Stimulated activated memory B cell treated with anti-CD40 and anti-IgM and Interleukin-4, amounts not matched to agents 10 μg/mL and 1 μg/mL and 100 μg/mL, for 72 hours (primary cell): ENCODE results near the gene SCN7A.
"Not testable (repeated sequence)": the region's sequence is repeated elsewhere in the genome, so short reads cannot be mapped to it uniquely, and the experiment has no call there.

ENCODE experiments used
- ATAC-seq: fragments of 150-1000 bp; cut with Tn5 transposase; 2 replicates; pipeline ENCODE4 v1.10.0; 2021
- H3K27ac Mint-ChIP-seq: one replicate; pipeline ENCODE4 v1.8.0; 2022; ENCODE audit warnings: mild to moderate bottlenecking, mixed read lengths
- H3K27me3 Mint-ChIP-seq: one replicate; pipeline ENCODE4 v1.8.0; 2022; ENCODE audit warnings: mixed read lengths
- H3K36me3 Mint-ChIP-seq: one replicate; pipeline ENCODE4 v1.8.0; 2022; ENCODE audit warnings: mixed read lengths
- H3K4me1 Mint-ChIP-seq: one replicate; pipeline ENCODE4 v1.8.0; 2022; ENCODE audit warnings: mixed read lengths
- H3K4me3 Mint-ChIP-seq: one replicate; pipeline ENCODE4 v1.8.0; 2022; ENCODE audit warnings: mild to moderate bottlenecking, moderate library complexity, mixed read lengths
- H3K9me3 Mint-ChIP-seq: one replicate; pipeline ENCODE4 v1.8.0; 2022; ENCODE audit warnings: mixed read lengths

The SCN7A gene

DNA sequence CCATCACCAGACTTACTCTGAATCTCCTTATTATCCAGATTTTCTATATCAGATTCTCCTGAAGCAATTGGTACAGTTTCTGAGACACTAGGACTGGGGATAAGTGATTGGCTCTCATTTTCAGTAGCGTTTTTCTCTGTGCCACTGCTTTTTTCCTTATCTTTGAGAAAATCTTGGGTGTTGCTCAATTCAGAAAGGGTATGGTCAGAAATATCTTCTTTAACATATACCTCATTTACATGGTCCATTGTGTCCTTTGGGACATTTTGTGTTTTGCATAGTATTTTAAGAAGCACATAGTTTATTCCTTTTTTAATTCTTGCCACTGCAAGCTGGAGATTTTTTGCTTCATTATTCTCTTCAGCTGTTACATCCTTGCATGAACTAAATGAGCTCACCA is 61.7 kb downstream of the SCN7A start:
- Mint-ChIP-seq H3K9me3 (no peaks in the 10 kb centered on the region), H3K27me3 (no peaks in the 10 kb centered on the region), H3K27ac (no peak overlapping the region), H3K4me1 (no peaks in the 10 kb centered on the region), H3K4me3 (no peak overlapping the region), H3K36me3 (no peaks in the 10 kb centered on the region)
- ATAC-seq: no peak

DNA sequence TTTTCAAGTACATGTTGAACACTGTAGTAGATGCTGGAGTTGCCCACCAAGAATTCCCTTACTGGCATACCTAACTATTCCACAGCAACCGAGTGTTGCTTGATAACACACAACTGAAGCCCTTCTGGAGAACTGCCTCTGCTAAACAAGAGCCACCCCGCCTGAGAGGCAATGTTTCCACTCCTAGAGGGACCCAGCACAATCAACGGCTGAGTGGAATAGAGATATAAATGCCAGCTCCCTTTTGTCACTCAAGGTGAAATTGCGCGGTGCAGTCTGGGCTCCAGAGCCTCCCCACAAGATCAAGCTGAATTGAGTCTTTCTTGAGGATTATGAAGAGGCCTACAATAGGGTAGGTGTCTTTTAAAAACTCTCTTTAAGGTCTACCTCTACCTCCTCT is 69.2 kb downstream of the SCN7A start:
- Mint-ChIP-seq H3K4me3 (no peak overlapping the region), H3K27me3 (no peaks in the 10 kb centered on the region), H3K27ac (no peak overlapping the region), H3K4me1 (no peaks in the 10 kb centered on the region), H3K36me3 (no peaks in the 10 kb centered on the region), H3K9me3 (no peaks in the 10 kb centered on the region)
- no peak for ATAC-seq

DNA sequence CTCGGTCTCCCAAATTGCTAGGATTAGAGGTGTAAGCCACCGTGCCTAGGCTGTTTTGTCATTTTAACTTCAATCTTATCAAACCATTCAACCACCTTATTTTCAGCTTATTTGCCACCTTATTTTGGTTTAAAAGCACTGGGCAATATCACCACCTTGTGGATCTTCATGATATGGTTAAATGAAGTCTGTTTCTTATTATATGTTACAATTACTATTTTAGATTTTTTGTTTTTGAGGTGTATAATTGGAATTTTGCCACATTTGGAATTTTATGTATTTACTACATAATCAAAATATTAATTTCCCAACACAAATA is 74.5 kb downstream of the SCN7A start:
- no peak overlapping the region for H3K27ac Mint-ChIP-seq
- H3K27me3 Mint-ChIP-seq: no peaks in the 10 kb centered on the region
- ATAC-seq: no peak
- no peak overlapping the region for H3K4me3 Mint-ChIP-seq
- no peaks in the 10 kb centered on the region for H3K36me3 Mint-ChIP-seq
- peaks cover 3% of the 10 kb centered on the region for H3K9me3 Mint-ChIP-seq
- H3K4me1 Mint-ChIP-seq: no peaks in the 10 kb centered on the region

DNA sequence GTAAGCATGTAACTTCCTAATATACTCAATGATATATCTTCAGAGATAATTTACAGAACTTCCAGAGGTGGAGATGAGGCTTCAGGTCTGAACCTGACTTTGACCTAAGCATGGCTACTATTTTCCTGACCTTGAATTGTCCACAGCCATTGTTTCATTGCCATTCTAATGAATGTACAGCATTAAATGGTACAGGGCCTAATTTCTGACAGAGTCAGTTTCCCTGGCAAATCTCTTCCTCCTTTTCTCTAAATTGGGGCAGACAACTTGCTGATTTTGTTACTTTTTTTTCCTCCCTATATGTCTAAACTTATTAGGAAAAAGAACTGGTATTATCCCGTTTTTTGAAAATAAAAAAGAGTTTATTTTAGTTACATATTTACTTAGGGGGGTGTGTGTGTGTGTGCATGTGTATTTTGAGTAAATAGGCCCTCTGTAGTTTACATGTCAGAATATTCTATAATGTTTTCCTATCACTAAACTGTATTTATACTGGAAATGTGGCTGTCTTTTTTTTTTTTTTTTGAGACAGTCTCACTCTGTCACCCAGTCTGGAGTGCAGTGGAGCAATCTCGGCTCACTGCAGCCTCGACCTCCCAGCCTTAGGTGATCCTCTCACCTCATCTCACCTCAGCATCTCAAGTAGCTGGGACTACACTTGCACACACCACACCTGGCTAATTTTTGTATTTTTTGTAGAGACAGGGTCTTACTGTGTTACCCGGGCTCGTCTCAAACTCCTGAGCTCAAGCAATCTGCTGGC is 75.0 kb downstream of the SCN7A start:
- ATAC-seq: no peak

DNA sequence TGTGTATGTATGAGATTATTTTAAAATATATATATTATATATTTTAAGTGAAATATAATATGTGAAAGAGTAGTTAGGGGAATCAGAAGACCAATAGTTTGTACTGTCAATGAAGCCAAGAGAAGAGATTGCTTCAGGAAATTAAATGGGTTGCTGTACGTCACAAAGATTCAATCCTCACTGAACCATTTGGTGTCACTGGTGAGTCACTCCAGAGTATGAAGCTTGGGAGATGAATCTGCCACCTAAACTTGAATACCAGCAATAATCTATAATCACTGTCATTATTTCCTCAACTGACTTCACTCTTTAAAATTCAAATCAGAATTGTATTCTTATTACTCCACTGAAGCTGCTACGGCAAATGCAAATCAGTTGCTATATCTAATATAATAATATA is 76.4 kb downstream of the SCN7A start:
- H3K9me3 Mint-ChIP-seq: peaks cover 3% of the 10 kb centered on the region
- H3K4me3 Mint-ChIP-seq: no peak overlapping the region
- no peaks in the 10 kb centered on the region for H3K27me3 Mint-ChIP-seq
- no peaks in the 10 kb centered on the region for H3K4me1 Mint-ChIP-seq
- no peak for ATAC-seq
- H3K27ac Mint-ChIP-seq: no peak overlapping the region
- no peaks in the 10 kb centered on the region for H3K36me3 Mint-ChIP-seq

More for the DNA sequence above, 75.0 kb downstream of the SCN7A start:
- H3K36me3 Mint-ChIP-seq: no peaks in the 10 kb centered on the region
- H3K4me3 Mint-ChIP-seq: no peak overlapping the region
- H3K27ac Mint-ChIP-seq: no peak overlapping the region
- no peaks in the 10 kb centered on the region for H3K27me3 Mint-ChIP-seq
- H3K9me3 Mint-ChIP-seq: peaks cover 3% of the 10 kb centered on the region
- H3K4me1 Mint-ChIP-seq: no peaks in the 10 kb centered on the region

DNA sequence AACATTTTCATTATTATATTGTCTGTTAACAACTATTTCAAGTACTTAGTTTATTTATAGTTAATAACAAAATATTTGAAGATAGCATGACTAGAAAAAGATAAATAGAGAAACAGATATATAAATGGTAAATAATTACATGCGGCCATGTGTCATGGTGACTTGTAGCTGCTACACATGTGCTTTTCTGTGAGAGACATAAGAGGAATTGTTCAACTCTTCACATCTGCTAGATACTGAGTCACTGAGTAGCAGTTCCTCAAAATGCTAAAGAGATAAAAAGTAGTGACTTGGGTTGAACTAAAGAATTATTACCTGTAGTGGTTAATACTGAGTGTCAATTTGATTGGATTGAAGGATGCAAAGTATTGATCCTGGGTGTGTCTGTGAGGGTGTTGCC is 80.8 kb downstream of the SCN7A start:
- Mint-ChIP-seq H3K36me3 (no peaks in the 10 kb centered on the region), H3K9me3 (peaks cover under 1% of the 10 kb centered on the region), H3K4me1 (no peaks in the 10 kb centered on the region), H3K27ac (no peak overlapping the region), H3K4me3 (no peak overlapping the region), H3K27me3 (no peaks in the 10 kb centered on the region)
- ATAC-seq: no peak

DNA sequence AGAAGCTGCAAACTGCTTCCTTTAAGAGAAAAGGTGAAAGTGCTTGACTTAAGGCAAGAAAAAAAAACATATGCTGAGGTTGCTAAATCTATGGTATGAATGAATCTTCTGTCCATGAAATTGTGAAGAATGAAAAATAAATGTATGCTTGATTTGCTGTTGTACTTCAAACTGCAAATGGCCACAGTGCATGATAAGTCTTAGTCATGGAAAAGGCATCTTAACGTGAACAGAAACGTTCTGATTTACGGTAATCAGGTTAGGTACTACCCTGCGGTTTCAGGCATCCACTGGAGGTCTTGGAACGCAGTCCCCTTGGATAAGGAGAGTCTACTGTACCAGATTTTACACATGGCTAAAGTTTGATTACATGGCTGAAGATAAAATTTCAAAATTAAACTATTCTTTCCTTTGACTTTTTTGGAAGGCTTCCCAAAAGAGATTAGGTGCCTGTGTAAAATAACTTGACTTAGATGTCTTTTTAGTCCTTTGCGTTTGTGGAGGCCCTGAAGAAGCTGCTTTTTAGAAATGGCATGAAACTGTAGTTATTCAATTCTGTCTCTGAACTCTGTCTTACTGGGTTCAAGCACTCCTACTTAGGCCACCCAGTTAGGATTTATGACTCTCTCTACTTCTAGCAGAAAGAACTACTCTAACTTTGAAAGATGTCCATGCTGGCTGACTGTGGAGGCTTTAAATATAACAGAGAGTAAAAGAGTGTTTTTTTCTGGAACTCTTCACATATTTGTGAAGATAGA is 82.4 kb downstream of the SCN7A start:
- Mint-ChIP-seq H3K27ac (no peak overlapping the region), H3K4me1 (no peaks in the 10 kb centered on the region), H3K4me3 (no peak overlapping the region), H3K9me3 (no peaks in the 10 kb centered on the region), H3K27me3 (no peaks in the 10 kb centered on the region), H3K36me3 (no peaks in the 10 kb centered on the region)
- no peak for ATAC-seq

DNA sequence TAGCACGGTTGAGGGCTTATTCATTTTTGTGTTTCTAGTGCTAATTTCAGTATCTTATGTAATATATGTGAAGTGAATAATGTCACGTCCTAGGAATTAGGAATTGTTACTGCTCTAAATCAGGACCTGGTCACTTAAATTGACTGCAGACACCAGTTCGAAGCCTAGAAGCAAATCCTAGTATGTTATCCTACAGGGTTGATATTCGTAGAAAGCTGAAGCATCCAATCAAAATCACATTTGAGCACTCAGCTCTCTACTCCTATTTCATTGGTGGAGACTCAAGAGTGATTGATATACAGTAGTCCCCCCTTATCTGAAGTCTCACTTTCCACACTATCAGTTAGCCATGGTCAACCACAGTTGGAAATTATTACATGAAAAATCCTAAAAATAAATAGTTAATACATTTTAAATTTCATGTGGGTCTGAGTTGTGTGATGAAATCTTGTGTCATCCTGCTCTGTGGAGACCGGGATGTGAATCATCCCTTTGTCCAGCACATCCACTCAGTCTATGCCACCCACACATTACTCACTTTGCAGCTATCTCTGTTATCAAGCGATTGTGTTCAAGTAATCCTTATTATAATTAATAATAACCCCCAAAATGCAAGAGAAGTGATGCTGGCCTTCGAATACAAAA is 83.1 kb downstream of the SCN7A start:
- H3K9me3 Mint-ChIP-seq: no peaks in the 10 kb centered on the region
- H3K4me3 Mint-ChIP-seq: no peak overlapping the region
- no peak for ATAC-seq
- no peaks in the 10 kb centered on the region for H3K4me1 Mint-ChIP-seq
- no peaks in the 10 kb centered on the region for H3K36me3 Mint-ChIP-seq
- no peaks in the 10 kb centered on the region for H3K27me3 Mint-ChIP-seq
- no peak overlapping the region for H3K27ac Mint-ChIP-seq

DNA sequence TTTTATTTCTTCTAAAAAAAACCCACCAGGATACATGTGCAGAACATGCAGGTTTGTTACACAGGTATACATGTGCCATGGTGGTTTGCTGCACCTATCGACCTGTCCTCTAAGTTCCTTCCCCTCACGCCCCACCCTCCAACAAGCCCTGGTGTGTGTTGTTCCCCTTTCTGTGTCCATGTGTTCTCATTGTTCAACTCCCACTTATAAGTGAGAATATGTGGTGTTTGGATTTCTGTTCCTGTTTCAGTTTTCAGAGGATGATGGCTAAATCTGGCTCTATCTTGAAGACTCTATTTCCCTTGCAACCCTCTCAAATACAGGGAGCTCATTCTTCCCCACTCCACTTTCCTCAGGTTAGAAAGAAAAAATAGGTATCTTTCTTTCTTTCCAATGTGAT is 86.3 kb downstream of the SCN7A start:
- not testable (repeated sequence) for H3K36me3 Mint-ChIP-seq

DNA sequence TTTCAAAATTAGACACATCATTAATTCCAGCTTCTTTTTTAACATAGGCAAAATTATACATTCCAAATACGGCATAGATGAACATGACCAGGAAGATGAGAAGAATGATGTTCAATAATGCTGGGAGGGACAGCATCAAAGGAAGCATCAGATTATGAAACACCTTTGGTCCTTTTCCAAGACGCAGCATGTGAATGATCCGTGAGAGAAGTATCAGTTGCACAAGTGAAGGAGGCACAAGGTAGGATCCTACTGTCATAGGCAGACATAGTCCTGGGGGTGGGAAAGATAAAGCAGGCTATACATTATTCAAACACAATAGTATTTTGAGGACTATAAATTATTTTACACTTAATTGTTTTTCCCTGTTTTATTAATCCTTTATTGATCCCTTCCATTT is 87.7 kb downstream of the SCN7A start:
- Mint-ChIP-seq H3K9me3 (no peaks in the 10 kb centered on the region), H3K27ac (no peak overlapping the region)

More for the DNA sequence above, 86.3 kb downstream of the SCN7A start:
- H3K27me3 Mint-ChIP-seq, H3K9me3 Mint-ChIP-seq, H3K27ac Mint-ChIP-seq, ATAC-seq, H3K4me3 Mint-ChIP-seq, H3K4me1 Mint-ChIP-seq: not testable (repeated sequence)

DNA sequence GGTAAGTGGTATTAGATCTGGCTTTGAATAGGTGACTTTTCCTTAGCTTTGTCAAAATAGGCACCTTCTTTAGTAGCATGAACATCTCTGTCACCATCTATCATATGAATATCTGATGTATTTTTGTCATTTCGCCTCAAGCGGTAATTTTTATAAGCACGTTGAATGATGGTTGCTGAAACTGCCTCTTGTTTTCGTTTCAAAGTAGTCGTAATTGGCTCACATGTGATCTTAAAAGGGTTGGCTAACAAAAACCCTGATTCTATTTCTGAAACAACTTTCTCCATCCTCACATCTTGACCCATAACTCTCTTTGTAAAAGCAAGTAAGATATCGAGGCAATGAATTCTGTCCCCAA is 88.5 kb downstream of the SCN7A start:
- H3K27me3 Mint-ChIP-seq: no peaks in the 10 kb centered on the region
- H3K36me3 Mint-ChIP-seq: no peaks in the 10 kb centered on the region
- H3K27ac Mint-ChIP-seq: no peak overlapping the region
- ATAC-seq: no peak
- H3K4me3 Mint-ChIP-seq: no peak overlapping the region
- no peaks in the 10 kb centered on the region for H3K4me1 Mint-ChIP-seq
- no peaks in the 10 kb centered on the region for H3K9me3 Mint-ChIP-seq

More for the DNA sequence above, 87.7 kb downstream of the SCN7A start:
- no peaks in the 10 kb centered on the region for H3K4me1 Mint-ChIP-seq
- H3K36me3 Mint-ChIP-seq: no peaks in the 10 kb centered on the region
- no peak overlapping the region for H3K4me3 Mint-ChIP-seq
- no peaks in the 10 kb centered on the region for H3K27me3 Mint-ChIP-seq
- ATAC-seq: no peak

DNA sequence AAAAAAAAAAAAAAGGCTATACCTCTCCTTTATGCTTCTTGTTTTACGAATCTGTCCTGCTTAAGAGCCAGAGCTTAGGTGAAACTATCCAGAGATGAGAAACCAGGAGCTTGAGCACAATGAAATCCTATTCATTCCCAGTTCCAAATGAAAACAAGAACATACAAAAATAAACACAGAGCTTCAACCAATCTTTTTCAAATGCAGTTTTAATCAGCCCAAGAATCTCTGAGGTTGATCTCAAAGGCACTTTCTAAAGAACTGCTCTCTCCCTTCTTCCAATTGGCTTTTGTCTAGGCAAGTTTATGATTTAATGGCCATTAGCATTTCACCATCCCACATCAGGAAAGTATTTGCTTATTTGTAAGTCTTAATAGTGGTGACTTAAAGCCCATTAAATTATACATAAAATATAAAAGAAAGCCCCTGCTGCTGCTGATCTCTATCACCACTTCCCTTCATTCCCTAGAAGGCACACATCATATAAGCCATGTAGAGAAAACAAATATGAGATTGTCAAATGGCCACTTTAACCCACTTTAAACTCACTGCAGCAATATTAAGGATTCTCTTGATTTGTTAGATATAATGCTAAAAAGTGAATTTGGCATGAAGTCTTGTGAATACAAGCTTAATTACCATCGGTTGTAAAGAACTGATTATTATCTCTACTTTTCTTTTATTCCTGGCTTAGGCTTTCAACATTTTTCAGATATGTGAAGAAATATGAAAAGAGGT is 89.0 kb downstream of the SCN7A start:
- H3K4me1 Mint-ChIP-seq: no peaks in the 10 kb centered on the region
- H3K36me3 Mint-ChIP-seq: no peaks in the 10 kb centered on the region
- H3K4me3 Mint-ChIP-seq: no peak overlapping the region
- H3K27me3 Mint-ChIP-seq: no peaks in the 10 kb centered on the region
- no peak for ATAC-seq
- no peak overlapping the region for H3K27ac Mint-ChIP-seq
- no peaks in the 10 kb centered on the region for H3K9me3 Mint-ChIP-seq

DNA sequence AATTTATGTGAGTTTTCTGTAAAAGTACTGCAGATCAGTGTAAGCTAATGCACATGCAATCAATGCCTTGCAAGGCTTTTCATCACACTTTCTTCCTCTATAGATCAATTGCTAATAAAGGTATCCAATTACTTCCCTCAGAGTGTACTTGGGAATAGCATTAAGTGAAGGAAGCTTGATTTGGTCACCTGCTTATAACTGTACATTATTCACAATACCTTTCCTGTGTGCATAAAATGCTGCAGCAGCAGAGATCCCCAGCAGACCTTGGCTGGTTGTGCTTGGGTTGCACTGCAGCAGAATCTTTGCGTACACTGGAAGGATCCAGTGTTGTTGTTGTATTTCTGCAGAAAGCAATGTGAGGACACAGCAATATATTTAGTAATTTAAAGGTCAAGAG is 99.8 kb downstream of the SCN7A start:
- no peak for ATAC-seq
- H3K4me3 Mint-ChIP-seq: no peak overlapping the region
- H3K27ac Mint-ChIP-seq: no peak overlapping the region
- peaks cover 5% of the 10 kb centered on the region for H3K9me3 Mint-ChIP-seq
- H3K36me3 Mint-ChIP-seq: no peaks in the 10 kb centered on the region
- H3K27me3 Mint-ChIP-seq: no peaks in the 10 kb centered on the region
- H3K4me1 Mint-ChIP-seq: no peaks in the 10 kb centered on the region

DNA sequence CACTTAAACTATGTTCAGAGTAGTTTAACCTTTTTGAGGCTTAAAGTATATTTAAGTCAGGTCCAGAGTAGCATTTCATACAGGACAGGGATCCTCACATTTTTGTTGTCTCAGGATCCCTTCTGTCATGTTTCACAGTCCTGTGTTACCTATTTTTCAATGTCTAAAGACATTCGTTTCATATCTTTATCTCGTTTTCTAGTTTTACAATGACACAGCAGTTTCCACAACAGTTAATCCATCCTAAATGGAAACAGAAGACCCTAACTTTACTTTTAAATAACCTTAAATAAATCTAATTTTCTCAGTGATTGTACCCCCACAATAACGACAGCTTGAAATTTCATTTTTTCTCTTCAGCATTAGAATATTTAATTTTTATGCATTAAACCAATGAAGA is 101.0 kb downstream of the SCN7A start:
- H3K9me3 Mint-ChIP-seq: peaks cover 5% of the 10 kb centered on the region
- H3K36me3 Mint-ChIP-seq: no peaks in the 10 kb centered on the region
- H3K27me3 Mint-ChIP-seq: no peaks in the 10 kb centered on the region
- no peaks in the 10 kb centered on the region for H3K4me1 Mint-ChIP-seq
- no peak for ATAC-seq
- H3K27ac Mint-ChIP-seq: no peak overlapping the region
- H3K4me3 Mint-ChIP-seq: no peak overlapping the region

DNA sequence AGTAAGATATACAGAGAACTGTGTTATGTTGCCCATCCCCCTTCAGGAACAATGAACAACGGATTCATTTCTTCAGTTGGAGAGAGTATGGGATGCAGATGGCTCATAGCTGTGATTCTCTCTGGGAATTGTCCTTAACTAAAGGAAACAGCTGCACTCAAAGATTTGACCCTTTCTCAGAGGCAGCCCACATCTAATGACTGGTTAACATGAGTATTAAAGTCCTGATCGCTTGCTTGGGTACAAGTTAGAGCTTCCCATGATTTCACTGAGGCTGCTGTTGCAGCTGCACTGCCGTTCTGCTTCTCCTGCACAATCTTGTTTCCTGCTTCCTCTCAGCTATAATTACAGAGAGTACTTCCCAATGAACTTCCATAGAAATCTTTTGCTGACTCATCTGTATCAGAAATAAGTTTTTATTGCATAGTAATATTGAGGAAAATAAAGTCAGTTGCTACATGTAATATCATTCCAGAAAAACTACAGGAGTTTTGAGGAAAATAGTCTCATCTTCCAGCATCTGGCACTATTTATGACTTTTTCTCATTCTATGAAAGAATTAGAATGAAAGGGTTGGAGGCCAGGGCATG is 105.5 kb downstream of the SCN7A start:
- ATAC-seq: no peak
- no peaks in the 10 kb centered on the region for H3K27me3 Mint-ChIP-seq

More for the DNA sequence above, 105.5 kb downstream of the SCN7A start:
- peaks cover 4% of the 10 kb centered on the region for H3K9me3 Mint-ChIP-seq
- H3K4me3 Mint-ChIP-seq: no peak overlapping the region
- no peak overlapping the region for H3K27ac Mint-ChIP-seq
- no peaks in the 10 kb centered on the region for H3K4me1 Mint-ChIP-seq
- H3K36me3 Mint-ChIP-seq: no peaks in the 10 kb centered on the region
